Memory B cell (primary cell): ENCODE data around the gene MMP24OS.

Source experiments
- ATAC-seq: fragments of 150-1000 bp; cut with Tn5 transposase; 2 replicates; pipeline ENCODE4 v1.10.0; 2021; ENCODE audit warnings: low read depth, mild to moderate bottlenecking, moderate library complexity
- DNase-seq, 2 donors: peaks; one replicate each; pipeline ENCODE4 v3.0.0; 2022; ENCODE audit warnings: low spot score in 2 of 2
- H3K27ac Mint-ChIP-seq: one replicate; pipeline ENCODE4 v1.8.0; 2022; ENCODE audit warnings: mild to moderate bottlenecking, moderate library complexity, mixed read lengths
- H3K27me3 Mint-ChIP-seq: one replicate; pipeline ENCODE4 v1.8.0; 2022; ENCODE audit warnings: mixed read lengths
- H3K36me3 Mint-ChIP-seq: one replicate; pipeline ENCODE4 v1.8.0; 2022; ENCODE audit warnings: mild to moderate bottlenecking, mixed read lengths
- H3K4me1 Mint-ChIP-seq: one replicate; pipeline ENCODE4 v1.8.0; 2022; ENCODE audit warnings: mixed read lengths
- H3K4me3 Mint-ChIP-seq: one replicate; pipeline ENCODE4 v1.8.0; 2022; ENCODE audit warnings: mild to moderate bottlenecking, moderate library complexity, mixed read lengths
- H3K9me3 Mint-ChIP-seq: one replicate; pipeline ENCODE4 v1.8.0; 2022; ENCODE audit warnings: mixed read lengths

The MMP24OS gene

DNA sequence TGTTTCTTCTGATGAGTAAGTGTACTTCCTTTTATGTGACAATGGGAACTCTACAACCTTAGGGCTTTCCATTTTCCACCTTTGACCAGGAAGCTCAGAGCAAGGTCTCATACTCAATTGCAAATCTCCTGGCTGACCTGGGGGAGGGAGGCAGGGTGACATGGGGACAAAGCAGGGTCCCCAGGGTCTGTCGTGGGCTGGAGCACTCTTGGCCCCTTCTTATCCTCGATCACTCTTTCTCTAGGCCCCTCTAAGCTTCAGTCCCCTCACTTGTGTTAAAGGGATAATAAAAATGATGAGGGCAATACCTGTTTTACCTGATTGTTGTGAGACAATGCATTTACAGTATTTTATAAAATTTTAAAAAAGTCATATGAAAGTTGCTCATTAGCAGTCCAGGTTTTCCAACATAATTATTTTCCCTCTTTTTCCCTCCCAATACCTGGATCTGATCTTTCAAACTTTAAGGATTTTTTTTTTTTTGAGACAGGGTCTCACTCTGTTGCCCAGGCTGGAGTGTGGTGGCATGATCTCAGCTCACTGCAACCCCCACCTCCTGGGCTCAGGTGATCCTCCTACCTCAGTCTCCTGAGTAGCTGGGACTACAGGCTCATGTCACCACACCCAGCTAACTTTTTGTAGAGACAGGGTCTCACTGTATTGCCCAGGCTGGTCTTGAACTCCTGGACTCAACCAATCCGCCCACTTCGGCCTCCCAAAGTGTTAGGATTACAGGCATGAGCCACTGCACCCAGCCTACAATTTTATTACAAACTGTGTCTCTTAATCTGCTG, 22.7 kb upstream of the MMP24OS start:
- Mint-ChIP-seq H3K4me1 (peaks cover 6% of the 10 kb centered on the region), H3K27ac (no peak overlapping the region)

DNA sequence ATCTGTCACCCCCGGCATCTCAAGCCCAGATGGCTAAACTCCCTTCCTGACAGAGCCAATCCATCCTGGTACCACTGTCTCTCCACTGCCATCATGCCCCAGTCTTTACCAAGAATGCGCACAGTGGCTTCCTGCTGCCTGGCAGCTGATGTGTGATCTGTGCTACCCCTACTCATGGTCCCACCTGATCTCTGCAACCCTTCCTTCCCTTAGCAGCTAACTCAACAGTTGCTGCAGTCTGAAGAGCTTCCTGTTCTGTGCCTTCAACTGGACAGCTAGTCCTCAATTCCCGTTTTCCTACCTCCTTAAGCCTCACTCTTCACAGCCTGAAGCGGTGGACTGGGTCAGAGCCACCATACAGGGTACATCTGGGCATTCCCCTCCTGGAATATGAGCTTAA, 21.9 kb upstream of the MMP24OS start:
- H3K36me3 Mint-ChIP-seq, result no peaks in the 10 kb centered on the region

More for the DNA sequence above, 22.7 kb upstream of the MMP24OS start:
- no peaks in the 10 kb centered on the region for H3K36me3 Mint-ChIP-seq
- ATAC-seq, result no peak
- H3K4me3 Mint-ChIP-seq, result no peak overlapping the region
- no peak for DNase-seq
- H3K27me3 Mint-ChIP-seq, result peaks cover 4% of the 10 kb centered on the region
- H3K9me3 Mint-ChIP-seq, result no peaks in the 10 kb centered on the region

DNA sequence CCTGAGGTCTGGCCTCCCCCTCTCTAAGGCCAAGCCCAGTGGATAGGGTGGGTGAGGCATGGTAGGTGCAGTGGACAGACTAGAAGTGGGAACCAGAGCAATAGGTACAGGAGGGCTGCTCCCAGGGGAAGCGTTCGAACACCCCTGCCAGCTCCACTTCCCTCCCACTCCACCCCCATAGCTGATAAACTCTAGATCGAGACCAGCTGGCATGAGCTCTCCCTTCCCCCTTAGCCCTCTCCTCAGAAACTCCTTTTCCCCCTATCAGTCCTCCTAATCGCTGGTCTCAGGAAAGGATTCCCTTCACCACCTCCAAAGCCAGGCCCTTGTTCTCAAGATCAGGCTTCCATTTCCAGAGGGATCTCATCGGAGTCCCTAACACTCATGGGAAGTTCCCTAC, 20.3 kb upstream of the MMP24OS start:
- H3K9me3 Mint-ChIP-seq, result no peaks in the 10 kb centered on the region
- H3K27me3 Mint-ChIP-seq, result peaks cover 15% of the 10 kb centered on the region
- no peak overlapping the region for H3K4me3 Mint-ChIP-seq
- H3K4me1 Mint-ChIP-seq, result no peaks in the 10 kb centered on the region
- H3K27ac Mint-ChIP-seq, result no peak overlapping the region
- DNase-seq (no peak), ATAC-seq (no peak)
- H3K36me3 Mint-ChIP-seq, result no peaks in the 10 kb centered on the region

More for the DNA sequence above, 21.9 kb upstream of the MMP24OS start:
- Mint-ChIP-seq H3K27ac (peak overlapping the region; percentile 54), H3K4me1 (peaks cover 6% of the 10 kb centered on the region), H3K27me3 (peaks cover 11% of the 10 kb centered on the region), H3K9me3 (no peaks in the 10 kb centered on the region), H3K4me3 (no peak overlapping the region)
- ATAC-seq (no peak), DNase-seq (no peak)

DNA sequence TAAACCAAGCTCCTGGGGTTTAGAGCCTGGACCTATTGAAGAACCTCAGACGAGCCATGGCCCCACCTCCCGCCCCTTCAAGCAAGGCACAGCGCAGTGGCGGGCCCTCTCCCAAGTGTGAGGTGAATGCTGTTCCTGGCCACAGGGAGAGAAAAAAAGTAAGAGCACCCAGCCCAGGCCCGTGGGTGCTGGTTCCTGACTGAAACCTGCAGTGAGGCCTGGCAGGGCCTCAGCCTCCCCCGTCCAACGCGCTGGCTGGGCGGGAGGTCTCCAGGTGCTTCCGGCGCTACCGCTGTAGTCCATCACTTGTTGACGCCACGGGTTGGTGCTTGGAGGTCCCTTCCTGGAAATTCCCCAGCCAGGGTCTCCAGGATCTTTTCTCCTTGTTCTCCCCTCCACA, 19.8 kb upstream of the MMP24OS start:
- no peak overlapping the region for H3K4me3 Mint-ChIP-seq
- H3K27me3 Mint-ChIP-seq, result peaks cover 16% of the 10 kb centered on the region
- H3K36me3 Mint-ChIP-seq, result no peaks in the 10 kb centered on the region
- no peak for DNase-seq
- H3K4me1 Mint-ChIP-seq, result no peaks in the 10 kb centered on the region
- H3K9me3 Mint-ChIP-seq, result no peaks in the 10 kb centered on the region
- no peak overlapping the region for H3K27ac Mint-ChIP-seq
- ATAC-seq, result no peak

DNA sequence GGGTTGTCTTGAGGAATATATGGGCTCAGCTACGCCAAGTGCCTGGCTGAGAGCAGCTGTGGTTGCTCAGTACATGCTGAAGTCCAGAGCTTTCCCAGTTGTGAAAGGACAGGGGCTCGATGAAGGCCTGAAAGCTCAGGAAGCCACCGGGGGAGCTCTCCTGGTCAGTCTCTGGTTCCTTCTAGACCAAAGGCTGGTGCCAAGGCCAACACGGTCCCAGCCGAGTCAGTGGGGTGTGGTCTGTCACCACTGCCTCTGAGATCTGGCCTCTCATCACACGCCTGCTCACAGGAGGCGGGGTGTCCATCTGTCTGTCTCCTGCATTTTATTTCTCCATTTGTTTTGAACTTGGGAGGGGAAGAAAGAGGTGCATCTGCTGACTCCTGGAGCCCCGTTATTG, 19.2 kb upstream of the MMP24OS start:
- H3K27ac Mint-ChIP-seq, result no peak overlapping the region
- DNase-seq (no peak), ATAC-seq (no peak)
- H3K9me3 Mint-ChIP-seq, result no peaks in the 10 kb centered on the region
- no peak overlapping the region for H3K4me3 Mint-ChIP-seq
- H3K4me1 Mint-ChIP-seq, result no peaks in the 10 kb centered on the region
- peaks cover 21% of the 10 kb centered on the region for H3K27me3 Mint-ChIP-seq
- no peaks in the 10 kb centered on the region for H3K36me3 Mint-ChIP-seq

DNA sequence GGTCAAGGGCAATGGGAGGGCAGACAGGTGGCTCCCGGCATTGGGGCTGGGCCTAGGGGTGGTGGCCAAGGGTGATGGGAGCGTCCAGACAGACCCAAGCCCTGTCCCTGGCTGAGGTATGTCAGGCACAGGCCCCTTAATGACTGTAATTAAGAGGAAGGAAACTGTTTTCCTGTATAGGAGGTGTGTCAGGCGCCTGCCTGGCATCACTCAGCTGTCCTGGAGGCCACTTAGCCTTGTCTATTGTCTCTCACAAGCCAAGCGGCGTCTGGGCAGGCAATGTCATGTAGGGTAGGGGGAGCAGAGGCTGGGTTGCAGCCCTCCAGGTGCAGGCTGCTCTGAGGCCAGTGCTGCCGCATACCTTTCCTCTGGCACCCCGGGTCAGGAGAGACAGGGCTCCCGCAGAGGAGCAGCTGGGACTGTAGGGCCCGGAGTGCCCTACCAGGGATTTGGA, 18.2 kb upstream of the MMP24OS start:
- Mint-ChIP-seq H3K4me3 (no peak overlapping the region), H3K27ac (no peak overlapping the region), H3K4me1 (no peaks in the 10 kb centered on the region), H3K27me3 (peaks cover 21% of the 10 kb centered on the region), H3K36me3 (no peaks in the 10 kb centered on the region), H3K9me3 (no peaks in the 10 kb centered on the region)
- no peak for DNase-seq
- ATAC-seq, result no peak

DNA sequence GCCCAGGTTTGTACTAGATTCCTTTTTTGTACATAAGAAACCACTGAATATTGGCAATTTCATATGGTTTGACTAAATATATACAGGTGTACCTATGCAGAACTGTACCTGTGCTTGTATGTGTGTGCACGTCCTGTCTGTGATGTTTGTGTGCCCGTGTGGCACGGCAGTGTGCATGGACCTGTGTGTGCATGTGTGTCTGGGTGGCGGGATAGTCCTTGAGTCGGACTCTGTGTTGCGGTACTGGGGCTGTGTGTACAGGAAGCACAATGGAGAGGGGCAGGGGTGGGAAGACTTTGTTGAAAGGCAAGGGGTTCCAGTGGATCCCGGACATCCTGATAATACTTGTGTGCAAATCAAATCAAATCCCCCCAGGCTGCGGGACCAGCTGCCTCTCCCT, 17.8 kb upstream of the MMP24OS start:
- DNase-seq, result no peak
- Mint-ChIP-seq H3K27ac (no peak overlapping the region), H3K27me3 (peaks cover 21% of the 10 kb centered on the region), H3K36me3 (no peaks in the 10 kb centered on the region), H3K4me1 (no peaks in the 10 kb centered on the region), H3K4me3 (no peak overlapping the region), H3K9me3 (no peaks in the 10 kb centered on the region)
- ATAC-seq, result no peak

DNA sequence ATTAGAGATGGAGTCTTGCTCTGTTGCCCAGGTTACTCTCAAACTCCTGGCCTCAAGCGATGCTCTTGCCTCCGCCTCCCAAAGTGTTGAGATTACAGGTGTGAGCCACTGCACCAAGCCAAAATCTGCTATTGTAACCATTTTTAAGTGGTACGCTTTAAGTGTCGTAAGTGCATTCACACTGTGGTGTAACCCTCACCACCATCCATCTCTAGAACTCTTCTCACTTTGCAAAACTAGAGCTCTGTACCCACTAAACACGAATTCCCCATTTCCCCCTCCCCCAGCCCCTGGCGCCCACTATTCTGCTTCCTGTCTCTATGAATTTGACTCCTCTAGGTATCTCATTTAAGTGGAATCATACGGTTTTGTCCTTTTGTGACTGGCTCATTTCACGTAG, 17.1 kb upstream of the MMP24OS start:
- Mint-ChIP-seq H3K9me3 (no peaks in the 10 kb centered on the region), H3K27ac (no peak overlapping the region), H3K4me3 (no peak overlapping the region), H3K36me3 (no peaks in the 10 kb centered on the region), H3K27me3 (peaks cover 23% of the 10 kb centered on the region), H3K4me1 (no peaks in the 10 kb centered on the region)
- no peak for ATAC-seq
- no peak for DNase-seq

DNA sequence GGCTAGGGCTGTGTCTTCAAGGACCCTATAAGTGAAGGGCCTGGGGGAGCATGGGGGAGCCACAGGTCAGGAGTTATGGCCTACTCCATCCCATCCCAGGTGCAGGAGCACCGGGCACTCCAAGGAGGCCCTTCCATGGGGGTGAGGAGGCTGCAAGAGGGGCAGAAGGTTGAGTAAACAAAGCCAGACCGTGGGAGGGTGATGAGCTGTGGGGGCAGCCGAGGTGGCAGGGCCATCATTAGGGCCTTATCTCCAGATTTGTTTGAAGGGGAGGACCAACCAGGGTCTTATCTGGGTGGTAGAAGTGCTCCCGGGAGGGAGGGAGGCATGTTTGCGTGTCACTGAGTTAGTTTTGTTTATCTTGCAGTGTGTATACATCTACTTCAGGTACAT, 16.4 kb upstream of the MMP24OS start:
- no peaks in the 10 kb centered on the region for H3K9me3 Mint-ChIP-seq
- H3K4me1 Mint-ChIP-seq, result no peaks in the 10 kb centered on the region
- ATAC-seq, result no peak
- no peak for DNase-seq
- peaks cover 23% of the 10 kb centered on the region for H3K27me3 Mint-ChIP-seq
- H3K36me3 Mint-ChIP-seq, result no peaks in the 10 kb centered on the region
- H3K27ac Mint-ChIP-seq, result no peak overlapping the region
- no peak overlapping the region for H3K4me3 Mint-ChIP-seq

DNA sequence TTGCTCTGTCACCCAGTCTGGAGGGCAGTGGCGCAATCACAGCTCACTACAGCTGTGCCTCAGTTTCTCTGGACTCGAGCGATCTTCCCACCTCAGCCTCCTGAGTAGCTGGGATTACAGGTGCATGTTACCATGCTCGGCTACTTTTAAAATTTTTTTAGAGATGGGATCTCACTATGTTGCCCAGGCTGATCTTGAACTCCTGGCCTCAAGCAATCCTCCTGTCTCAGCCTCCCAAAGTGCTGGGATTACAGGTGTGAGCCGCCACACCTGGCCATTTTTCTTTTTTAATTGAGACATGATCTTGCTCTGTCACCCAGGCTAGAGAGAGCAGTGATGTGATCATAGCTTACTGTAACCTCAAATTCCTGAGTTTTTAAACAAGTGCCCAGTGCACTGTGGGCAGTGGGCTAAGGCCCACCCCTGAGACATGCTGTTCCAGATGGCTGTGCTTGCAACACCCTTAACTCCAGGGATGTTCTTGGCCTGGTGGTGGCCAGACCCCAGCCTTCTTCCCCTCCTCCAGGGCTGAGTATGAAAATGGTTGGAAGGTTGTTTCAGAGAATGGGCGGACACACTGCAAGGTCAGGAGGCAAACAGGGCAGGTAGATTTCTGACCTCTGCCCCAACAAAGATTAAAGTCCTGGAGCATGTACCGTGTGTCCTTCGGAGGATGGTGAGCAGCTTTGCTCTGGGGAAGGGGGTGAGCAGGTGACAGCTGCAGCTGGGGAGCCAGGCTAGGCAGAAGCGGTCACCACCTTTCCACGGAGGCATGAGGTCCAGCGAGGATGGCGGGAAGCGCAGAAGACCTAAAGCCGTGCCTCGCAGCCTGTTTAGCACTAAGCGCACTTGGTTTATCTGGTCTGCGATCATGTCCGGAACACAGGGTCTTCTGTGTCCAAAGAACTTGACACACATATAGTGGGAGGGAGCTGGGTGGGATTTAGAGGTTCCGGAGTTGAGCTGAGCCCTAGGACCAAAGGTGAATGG, 15.7 kb upstream of the MMP24OS start:
- no peak for ATAC-seq
- peaks cover 23% of the 10 kb centered on the region for H3K27me3 Mint-ChIP-seq

DNA sequence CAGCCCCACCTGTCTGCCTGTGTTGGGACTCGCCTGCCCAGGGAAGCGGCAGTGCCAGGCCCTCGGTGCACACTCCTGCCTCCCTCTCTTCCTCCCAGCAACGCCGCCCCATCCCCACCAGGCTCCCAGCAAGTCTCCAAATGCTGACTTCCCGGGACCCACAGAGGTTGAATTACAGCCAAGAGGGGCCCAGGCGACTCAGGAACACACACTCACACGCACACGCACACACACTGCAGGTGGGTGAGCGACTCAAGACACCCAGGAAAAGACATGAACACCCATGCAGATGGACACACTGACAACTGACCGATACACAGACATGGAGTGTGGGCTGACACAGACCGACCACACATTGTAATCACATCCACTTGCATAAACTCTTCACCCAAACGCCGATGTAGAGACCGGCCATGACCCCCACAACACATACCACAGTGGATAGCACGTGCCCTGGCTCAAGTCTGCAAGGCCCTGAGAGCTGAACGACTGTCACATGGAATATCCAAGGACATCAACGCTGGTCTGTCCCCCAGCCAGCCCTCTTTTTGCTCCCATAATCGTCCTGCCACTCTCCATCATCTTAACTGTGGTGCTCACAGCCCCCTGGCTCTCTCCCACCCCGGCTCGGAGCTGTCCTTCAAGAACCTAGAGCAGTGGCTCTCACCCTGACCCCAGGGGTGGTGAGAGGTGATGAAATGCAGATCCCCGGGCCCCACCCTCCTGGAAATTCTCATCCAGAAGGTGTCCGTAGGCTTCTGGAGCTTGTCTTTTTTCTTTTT, 14.8 kb upstream of the MMP24OS start:
- ATAC-seq (no peak), DNase-seq (no peak)
- H3K9me3 Mint-ChIP-seq, result no peaks in the 10 kb centered on the region
- H3K4me3 Mint-ChIP-seq, result no peak overlapping the region
- H3K27ac Mint-ChIP-seq, result no peak overlapping the region
- H3K4me1 Mint-ChIP-seq, result no peaks in the 10 kb centered on the region
- no peaks in the 10 kb centered on the region for H3K36me3 Mint-ChIP-seq
- H3K27me3 Mint-ChIP-seq, result peaks cover 23% of the 10 kb centered on the region

More for the DNA sequence above, 15.7 kb upstream of the MMP24OS start:
- Mint-ChIP-seq H3K36me3 (no peaks in the 10 kb centered on the region), H3K4me3 (no peak overlapping the region), H3K4me1 (no peaks in the 10 kb centered on the region), H3K27ac (no peak overlapping the region), H3K9me3 (no peaks in the 10 kb centered on the region)
- DNase-seq, result no peak

DNA sequence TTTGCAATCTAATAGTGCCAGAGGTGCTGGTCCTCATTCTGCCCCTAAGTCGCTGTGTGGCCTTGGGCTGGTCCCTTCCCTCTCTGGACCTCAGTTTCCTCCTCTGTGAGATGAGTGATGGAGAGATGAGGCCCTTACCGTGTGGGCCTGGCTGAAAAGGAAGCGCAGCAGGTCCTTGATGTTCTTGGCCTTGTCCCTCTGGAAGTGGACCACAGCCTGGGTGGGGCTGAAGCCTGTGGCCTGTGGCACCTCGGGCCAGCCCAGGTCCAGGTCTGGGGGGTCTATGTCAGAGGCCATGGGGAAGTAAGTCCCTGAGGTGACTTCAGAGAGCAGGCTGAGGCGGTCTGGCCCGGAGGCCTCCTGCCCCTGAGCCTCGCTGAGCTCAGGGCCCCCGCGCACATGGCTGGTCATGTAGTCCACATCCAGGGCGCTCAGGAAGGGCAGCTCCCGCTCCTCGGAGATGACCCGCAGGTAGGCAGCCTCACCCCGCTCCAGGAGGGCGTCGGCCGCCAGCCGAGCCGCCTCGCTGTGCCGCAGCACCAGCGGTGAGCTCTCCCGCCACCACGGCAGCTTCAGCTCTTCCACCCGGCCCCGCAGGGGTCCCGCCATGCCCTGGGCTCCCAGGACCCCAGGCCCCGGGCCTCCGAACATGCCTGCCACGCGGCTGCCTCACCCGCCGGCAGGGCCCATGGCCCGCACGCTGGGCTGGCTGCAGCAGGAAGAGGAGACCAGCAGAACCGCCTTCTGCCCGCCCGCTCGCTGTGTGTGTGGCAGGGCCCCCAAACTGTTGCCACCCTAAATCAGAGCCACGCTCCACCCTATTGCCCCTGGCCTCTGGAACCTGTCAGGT, 14.0 kb upstream of the MMP24OS start, which contains the start of gene FAM83C:
FAM83C (minus strand) TSS at position 772 of the 850 bp plus-strand sequence; CDS start at position 651, 121 bp downstream.
- no peaks in the 10 kb centered on the region for H3K36me3 Mint-ChIP-seq
- no peak within 1 kb of the TSS for H3K4me3 Mint-ChIP-seq
- H3K9me3 Mint-ChIP-seq, result no peaks in the 10 kb centered on the region
- H3K4me1 Mint-ChIP-seq, result no peaks in the 10 kb centered on the region
- no peak within 1 kb of the TSS for H3K27ac Mint-ChIP-seq
- DNase-seq (no peak), ATAC-seq (no peak)
- peaks cover 23% of the 10 kb centered on the region for H3K27me3 Mint-ChIP-seq

DNA sequence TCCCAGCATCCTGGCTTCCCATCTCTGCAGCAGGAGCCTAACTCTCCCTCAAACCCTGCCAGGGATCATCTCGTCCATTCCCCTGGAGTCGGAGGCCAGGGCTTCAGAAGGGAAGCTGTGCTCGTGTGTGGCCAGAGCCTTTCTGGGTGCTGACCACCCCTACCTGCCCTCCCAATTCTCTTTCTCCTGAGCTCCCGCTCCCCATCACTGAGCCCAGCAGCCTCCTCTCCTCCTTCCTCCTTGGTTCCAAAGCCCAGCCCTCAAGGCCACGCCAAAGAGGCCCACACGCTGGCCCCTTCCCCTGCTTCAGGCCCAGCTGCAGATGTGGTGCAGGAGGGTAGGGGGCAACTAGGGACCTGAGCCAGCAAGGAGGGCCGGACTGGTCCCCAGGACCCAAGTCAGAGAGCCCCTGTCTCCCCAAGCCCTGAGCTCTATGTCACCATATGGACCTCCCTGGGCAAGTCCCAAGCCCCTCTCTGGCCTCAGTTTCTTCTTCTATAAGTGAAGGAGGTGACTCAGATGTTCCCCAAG, 13.0 kb upstream of the MMP24OS start:
- Mint-ChIP-seq H3K9me3 (no peaks in the 10 kb centered on the region), H3K4me1 (peaks cover 1% of the 10 kb centered on the region), H3K27ac (no peak overlapping the region), H3K36me3 (no peaks in the 10 kb centered on the region), H3K27me3 (peaks cover 20% of the 10 kb centered on the region), H3K4me3 (no peak overlapping the region)
- ATAC-seq, result no peak
- no peak for DNase-seq
